ENCODE results near the gene DVL3. TPM values are rescaled to one million over a fixed set of nuclear protein-coding genes. Genes with fewer than 3 reads are reported as not detected.
"Not testable (repeated sequence)": the region's sequence is repeated elsewhere in the genome, so short reads cannot be mapped to it uniquely, and the experiment has no call there.

The DVL3 gene
- total and polyA plus RNA-seq, 4 donors: 8.6 to 26.3 (median 17.4) TPM

DNA sequence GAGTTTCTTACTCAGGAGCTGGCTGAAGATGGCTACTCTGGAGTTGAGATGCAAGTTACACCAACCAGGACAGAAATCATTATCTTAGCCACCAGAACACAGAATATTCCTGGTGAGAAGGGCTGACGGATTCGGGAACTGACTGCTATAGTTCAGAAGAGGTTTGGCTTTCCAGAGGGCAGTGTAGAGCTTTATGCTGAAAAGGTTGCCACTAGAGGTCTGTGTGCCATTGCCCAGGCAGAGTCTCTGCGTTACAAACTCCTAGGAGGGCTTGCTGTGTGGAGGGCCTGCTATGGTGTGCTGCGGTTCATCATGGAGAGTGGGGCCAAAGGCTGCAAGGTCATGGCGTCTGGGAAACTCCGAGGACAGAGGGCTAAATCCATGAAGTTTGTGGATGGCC lies 5.4 kb upstream of the DVL3 start:
- not testable (repeated sequence) for H3K9ac ChIP-seq (ENCODE audit: low read depth in 1 of 2, low read length in 2 of 2); H3K27ac ChIP-seq (ENCODE audit: low read depth in 1 of 2, low read length in 2 of 2); H3K4me3 ChIP-seq (ENCODE audit: low read depth in 1 of 3, low read length in 3 of 3); DNase-seq (ENCODE audit: low spot score); H3K27me3 ChIP-seq (ENCODE audit: control insufficient read depth in 4 of 4, insufficient read depth in 4 of 4, low read length in 3 of 4); H3K9me3 ChIP-seq (ENCODE audit: control insufficient read depth in 4 of 4, low read length in 3 of 4)
- 78% methylated on average over 6 of the region's 6 CpGs for WGBS
- Histone ChIP-seq H3K4me1 (ENCODE audit: control insufficient read depth in 4 of 4, insufficient read depth in 4 of 4, low read length in 3 of 4) (peaks cover 0 to 15% (median 1%) of the 10 kb centered on the region in 4 donors), H3K36me3 (ENCODE audit: control insufficient read depth in 4 of 4, insufficient read depth in 3 of 4, low read depth in 1 of 4, low read length in 3 of 4) (peaks cover 0 to 10% (median 6%) of the 10 kb centered on the region in 4 donors)
- TF ChIP-seq RAD21 (IDR thresholded peaks at IDR 0.05): peak in 1 of 2 donors; percentile 25

DNA sequence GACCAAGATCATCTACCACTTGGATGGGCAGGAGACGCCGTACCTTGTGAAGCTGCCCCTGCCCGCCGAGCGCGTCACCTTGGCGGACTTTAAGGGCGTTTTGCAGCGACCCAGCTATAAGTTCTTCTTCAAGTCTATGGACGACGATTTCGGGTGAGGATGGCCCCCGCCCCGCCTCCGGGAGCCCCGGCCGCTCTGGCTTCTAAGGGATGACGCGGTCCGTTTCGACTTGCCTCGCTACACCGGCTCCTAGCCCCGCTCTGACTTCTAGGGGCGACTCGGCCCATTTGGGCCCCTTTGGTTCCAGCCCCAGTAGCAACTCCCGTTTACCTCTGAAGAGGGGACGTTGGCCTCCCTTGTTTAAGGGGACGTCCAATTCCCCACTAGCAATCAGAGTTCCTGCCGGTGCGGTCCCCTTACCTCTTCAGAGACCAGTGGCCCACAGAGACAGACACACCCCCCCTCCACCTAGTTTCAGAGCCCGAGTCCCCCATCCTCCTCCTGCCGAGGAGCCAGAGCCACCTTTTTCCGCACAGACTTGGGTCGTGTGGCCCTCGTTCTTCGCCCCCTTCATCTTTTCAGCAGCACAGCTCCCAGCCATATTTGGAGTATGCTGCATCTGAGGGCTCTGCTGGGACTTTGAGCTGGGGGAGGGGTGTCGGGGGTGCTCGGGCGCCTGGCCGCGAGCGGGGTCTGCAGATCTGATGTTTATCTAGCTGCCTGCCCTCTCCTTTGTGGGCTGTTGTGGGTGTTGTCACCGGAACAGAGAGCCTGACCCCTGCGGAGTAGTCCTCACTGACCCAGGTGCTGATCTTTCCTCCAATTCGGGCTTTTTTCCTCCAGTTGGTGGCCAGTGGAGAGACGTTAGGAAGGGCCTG lies 706 bp downstream of the DVL3 start:
- H3K9ac ChIP-seq (ENCODE audit: low read depth in 1 of 2, low read length in 2 of 2): peak overlapping the region; percentile 61 to 87
- DNase-seq (ENCODE audit: low spot score): peak; percentile 52
- H3K27me3 ChIP-seq (ENCODE audit: control insufficient read depth in 4 of 4, insufficient read depth in 4 of 4, low read length in 3 of 4): no peaks in the 10 kb centered on the region
- peak overlapping the region; percentile 66 to 76 for H3K27ac ChIP-seq (ENCODE audit: low read depth in 1 of 2, low read length in 2 of 2)
- peaks cover 4 to 34% (median 24%) of the 10 kb centered on the region in 4 donors for H3K4me1 ChIP-seq (ENCODE audit: control insufficient read depth in 4 of 4, insufficient read depth in 4 of 4, low read length in 3 of 4)
- H3K9me3 ChIP-seq (ENCODE audit: control insufficient read depth in 4 of 4, low read length in 3 of 4): no peaks in the 10 kb centered on the region
- H3K36me3 ChIP-seq (ENCODE audit: control insufficient read depth in 4 of 4, insufficient read depth in 3 of 4, low read depth in 1 of 4, low read length in 3 of 4): no peaks in the 10 kb centered on the region
- TF ChIP-seq, protein P1, sequence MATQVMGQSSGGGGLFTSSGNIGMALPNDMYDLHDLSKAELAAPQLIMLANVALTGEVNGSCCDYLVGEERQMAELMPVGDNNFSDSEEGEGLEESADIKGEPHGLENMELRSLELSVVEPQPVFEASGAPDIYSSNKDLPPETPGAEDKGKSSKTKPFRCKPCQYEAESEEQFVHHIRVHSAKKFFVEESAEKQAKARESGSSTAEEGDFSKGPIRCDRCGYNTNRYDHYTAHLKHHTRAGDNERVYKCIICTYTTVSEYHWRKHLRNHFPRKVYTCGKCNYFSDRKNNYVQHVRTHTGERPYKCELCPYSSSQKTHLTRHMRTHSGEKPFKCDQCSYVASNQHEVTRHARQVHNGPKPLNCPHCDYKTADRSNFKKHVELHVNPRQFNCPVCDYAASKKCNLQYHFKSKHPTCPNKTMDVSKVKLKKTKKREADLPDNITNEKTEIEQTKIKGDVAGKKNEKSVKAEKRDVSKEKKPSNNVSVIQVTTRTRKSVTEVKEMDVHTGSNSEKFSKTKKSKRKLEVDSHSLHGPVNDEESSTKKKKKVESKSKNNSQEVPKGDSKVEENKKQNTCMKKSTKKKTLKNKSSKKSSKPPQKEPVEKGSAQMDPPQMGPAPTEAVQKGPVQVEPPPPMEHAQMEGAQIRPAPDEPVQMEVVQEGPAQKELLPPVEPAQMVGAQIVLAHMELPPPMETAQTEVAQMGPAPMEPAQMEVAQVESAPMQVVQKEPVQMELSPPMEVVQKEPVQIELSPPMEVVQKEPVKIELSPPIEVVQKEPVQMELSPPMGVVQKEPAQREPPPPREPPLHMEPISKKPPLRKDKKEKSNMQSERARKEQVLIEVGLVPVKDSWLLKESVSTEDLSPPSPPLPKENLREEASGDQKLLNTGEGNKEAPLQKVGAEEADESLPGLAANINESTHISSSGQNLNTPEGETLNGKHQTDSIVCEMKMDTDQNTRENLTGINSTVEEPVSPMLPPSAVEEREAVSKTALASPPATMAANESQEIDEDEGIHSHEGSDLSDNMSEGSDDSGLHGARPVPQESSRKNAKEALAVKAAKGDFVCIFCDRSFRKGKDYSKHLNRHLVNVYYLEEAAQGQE (IDR thresholded peaks at IDR 0.05): peak; percentile 50
- TF ChIP-seq FOXA2 (IDR thresholded peaks at IDR 0.05): no peak
- peak; percentile 22 to 46 for TF ChIP-seq HNF4A (conservative IDR thresholded peaks at IDR 0.05)
- under 1% methylated on average over 47 of the region's 47 CpGs for WGBS
- peak overlapping the region; percentile 93 to 94 (median 93) for H3K4me3 ChIP-seq (ENCODE audit: low read depth in 1 of 3, low read length in 3 of 3)

DNA sequence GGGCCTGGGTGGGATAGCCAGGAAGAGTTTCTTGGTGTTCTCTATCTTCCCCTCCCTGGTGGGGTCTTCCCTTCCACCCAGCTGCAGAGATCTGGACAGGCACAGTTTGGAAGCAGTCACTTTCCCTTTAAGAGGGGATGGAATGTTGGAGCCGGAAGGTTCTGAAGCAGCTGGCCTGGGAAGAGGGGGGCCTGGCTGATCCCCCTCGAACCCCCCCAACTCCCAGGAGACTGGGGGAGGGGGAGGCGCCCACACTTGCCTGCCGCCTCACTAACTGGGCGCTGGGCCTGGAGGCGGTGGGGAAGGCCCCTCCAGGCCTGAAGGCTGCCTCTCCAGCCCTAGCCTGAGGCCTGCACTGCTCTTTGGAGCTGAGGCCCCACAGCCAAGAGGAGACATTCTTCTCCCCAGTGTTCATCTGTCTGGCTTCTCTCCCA lies 1.4 kb downstream of the DVL3 start:
- Histone ChIP-seq H3K4me3 (ENCODE audit: low read depth in 1 of 3, low read length in 3 of 3) (peak overlapping the region; percentile 93 to 94 (median 93)), H3K9me3 (ENCODE audit: control insufficient read depth in 4 of 4, low read length in 3 of 4) (no peaks in the 10 kb centered on the region), H3K4me1 (ENCODE audit: control insufficient read depth in 4 of 4, insufficient read depth in 4 of 4, low read length in 3 of 4) (peaks cover 5 to 36% (median 24%) of the 10 kb centered on the region in 4 donors), H3K36me3 (ENCODE audit: control insufficient read depth in 4 of 4, insufficient read depth in 3 of 4, low read depth in 1 of 4, low read length in 3 of 4) (no peaks in the 10 kb centered on the region), H3K27ac (ENCODE audit: low read depth in 1 of 2, low read length in 2 of 2) (peak overlapping the region; percentile 66 to 76), H3K27me3 (ENCODE audit: control insufficient read depth in 4 of 4, insufficient read depth in 4 of 4, low read length in 3 of 4) (no peaks in the 10 kb centered on the region), H3K9ac (ENCODE audit: low read depth in 1 of 2, low read length in 2 of 2) (peak overlapping the region; percentile 63 to 87)
- no peak for DNase-seq (ENCODE audit: low spot score)
- no peak for TF ChIP-seq HNF4G (IDR thresholded peaks at IDR 0.05)
- TF ChIP-seq, protein P1 (IDR thresholded peaks at IDR 0.05): peak; percentile 26
- TF ChIP-seq, protein P2, sequence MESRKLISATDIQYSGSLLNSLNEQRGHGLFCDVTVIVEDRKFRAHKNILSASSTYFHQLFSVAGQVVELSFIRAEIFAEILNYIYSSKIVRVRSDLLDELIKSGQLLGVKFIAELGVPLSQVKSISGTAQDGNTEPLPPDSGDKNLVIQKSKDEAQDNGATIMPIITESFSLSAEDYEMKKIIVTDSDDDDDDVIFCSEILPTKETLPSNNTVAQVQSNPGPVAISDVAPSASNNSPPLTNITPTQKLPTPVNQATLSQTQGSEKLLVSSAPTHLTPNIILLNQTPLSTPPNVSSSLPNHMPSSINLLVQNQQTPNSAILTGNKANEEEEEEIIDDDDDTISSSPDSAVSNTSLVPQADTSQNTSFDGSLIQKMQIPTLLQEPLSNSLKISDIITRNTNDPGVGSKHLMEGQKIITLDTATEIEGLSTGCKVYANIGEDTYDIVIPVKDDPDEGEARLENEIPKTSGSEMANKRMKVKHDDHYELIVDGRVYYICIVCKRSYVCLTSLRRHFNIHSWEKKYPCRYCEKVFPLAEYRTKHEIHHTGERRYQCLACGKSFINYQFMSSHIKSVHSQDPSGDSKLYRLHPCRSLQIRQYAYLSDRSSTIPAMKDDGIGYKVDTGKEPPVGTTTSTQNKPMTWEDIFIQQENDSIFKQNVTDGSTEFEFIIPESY (IDR thresholded peaks at IDR 0.05): no peak
- TF ChIP-seq, protein P3, sequence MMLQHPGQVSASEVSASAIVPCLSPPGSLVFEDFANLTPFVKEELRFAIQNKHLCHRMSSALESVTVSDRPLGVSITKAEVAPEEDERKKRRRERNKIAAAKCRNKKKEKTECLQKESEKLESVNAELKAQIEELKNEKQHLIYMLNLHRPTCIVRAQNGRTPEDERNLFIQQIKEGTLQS (IDR thresholded peaks at IDR 0.05): no peak
- 2% methylated on average over 6 of the region's 6 CpGs for WGBS
